Endothelial cell of umbilical vein (primary cell): ENCODE results near the gene ZSWIM6.

Source experiments
- EZH2 ChIP-seq: IDR thresholded peaks from 2 replicates; pipeline ENCODE4 v1.6.1; 2012; ENCODE audit warnings: borderline replicate concordance, low read depth, mild to moderate bottlenecking, moderate library complexity, low read length, inconsistent platforms; ENCODE audit not compliant: severe bottlenecking
- GATA2 ChIP-seq: IDR thresholded peaks from 2 replicates; pipeline ENCODE4 v1.7.0; 2011; ENCODE audit warnings: low read depth, mild to moderate bottlenecking, moderate library complexity, mixed read lengths, low read length; ENCODE audit not compliant: insufficient read length, insufficient read depth
- JUN ChIP-seq: IDR thresholded peaks from 2 replicates; pipeline ENCODE4 v1.6.1; 2011; ENCODE audit warnings: borderline replicate concordance, low read depth; ENCODE audit not compliant: insufficient read length, insufficient read depth
- MYC ChIP-seq: IDR thresholded peaks from one replicate; pipeline ENCODE4 v1.6.1; 2011; ENCODE audit warnings: mild to moderate bottlenecking, low read depth, low read length
- POLR2A ChIP-seq: IDR thresholded peaks from 2 replicates; pipeline ENCODE4 v1.6.1; 2012; ENCODE audit warnings: low read depth, mild to moderate bottlenecking, control low read depth, low read length
- POLR2AphosphoS5 ChIP-seq: IDR thresholded peaks from 2 replicates; pipeline ENCODE4 v1.6.1; 2012; ENCODE audit warnings: low read depth, mild to moderate bottlenecking, control low read depth, low read length, moderate library complexity; ENCODE audit not compliant: insufficient read depth
- TF ChIP-seq, protein P1 (sequence below), 2 donors: IDR thresholded peaks; 1 replicate in 1 of 2; 2 replicates in 1 of 2; pipeline ENCODE4 v1.5.1; 2011; ENCODE audit warnings: low read length in 2 of 2, mild to moderate bottlenecking in 2 of 2, moderate library complexity in 2 of 2, control low read depth in 1 of 2, inconsistent platforms in 1 of 2, low read depth in 1 of 2; ENCODE audit not compliant: insufficient read depth in 1 of 2; ENCODE audit errors: extremely low read depth in 1 of 2
- TF ChIP-seq, protein P2 (sequence below): IDR thresholded peaks from 2 replicates; pipeline ENCODE4 v1.6.1; 2011; ENCODE audit not compliant: insufficient read depth, insufficient read length

DNA sequence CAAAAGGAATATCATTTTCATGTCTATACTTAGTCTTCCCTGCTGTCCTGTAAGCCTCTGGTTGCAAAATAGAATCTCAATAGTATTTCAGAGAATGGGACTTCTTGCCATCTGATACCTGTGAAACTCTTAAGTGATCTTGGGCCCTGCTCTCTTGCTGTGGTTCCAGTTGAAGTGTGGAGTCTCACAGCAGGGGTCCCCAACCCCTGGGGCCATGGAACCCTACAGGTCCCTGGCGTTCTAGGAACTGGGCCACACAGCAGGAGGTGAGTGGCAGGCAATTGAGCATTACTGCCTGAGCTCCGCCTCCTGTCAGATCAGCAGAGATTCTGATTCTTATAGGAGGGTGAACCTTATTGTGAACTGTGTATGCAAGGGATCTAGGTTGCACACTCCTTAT lies 65.9 kb downstream of the ZSWIM6 start:
- TF ChIP-seq MYC (no peak), EZH2 (no peak), JUN (no peak), POLR2AphosphoS5 (no peak), POLR2A (no peak), GATA2 (no peak)
- TF ChIP-seq, protein P1, sequence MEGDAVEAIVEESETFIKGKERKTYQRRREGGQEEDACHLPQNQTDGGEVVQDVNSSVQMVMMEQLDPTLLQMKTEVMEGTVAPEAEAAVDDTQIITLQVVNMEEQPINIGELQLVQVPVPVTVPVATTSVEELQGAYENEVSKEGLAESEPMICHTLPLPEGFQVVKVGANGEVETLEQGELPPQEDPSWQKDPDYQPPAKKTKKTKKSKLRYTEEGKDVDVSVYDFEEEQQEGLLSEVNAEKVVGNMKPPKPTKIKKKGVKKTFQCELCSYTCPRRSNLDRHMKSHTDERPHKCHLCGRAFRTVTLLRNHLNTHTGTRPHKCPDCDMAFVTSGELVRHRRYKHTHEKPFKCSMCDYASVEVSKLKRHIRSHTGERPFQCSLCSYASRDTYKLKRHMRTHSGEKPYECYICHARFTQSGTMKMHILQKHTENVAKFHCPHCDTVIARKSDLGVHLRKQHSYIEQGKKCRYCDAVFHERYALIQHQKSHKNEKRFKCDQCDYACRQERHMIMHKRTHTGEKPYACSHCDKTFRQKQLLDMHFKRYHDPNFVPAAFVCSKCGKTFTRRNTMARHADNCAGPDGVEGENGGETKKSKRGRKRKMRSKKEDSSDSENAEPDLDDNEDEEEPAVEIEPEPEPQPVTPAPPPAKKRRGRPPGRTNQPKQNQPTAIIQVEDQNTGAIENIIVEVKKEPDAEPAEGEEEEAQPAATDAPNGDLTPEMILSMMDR (IDR thresholded peaks at IDR 0.05; ENCODE audit: extremely low read depth in 1 of 2, insufficient read depth in 1 of 2, low read depth in 1 of 2, low read length in 2 of 2), result no peak
- TF ChIP-seq, protein P2, sequence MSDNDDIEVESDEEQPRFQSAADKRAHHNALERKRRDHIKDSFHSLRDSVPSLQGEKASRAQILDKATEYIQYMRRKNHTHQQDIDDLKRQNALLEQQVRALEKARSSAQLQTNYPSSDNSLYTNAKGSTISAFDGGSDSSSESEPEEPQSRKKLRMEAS, result no peak
